Osteoblast (primary cell): ENCODE data around the gene TMEM43. TPM values are rescaled to one million over a fixed set of nuclear protein-coding genes. Genes with fewer than 3 reads are reported as not detected.
"Not testable (repeated sequence)": the region's sequence is repeated elsewhere in the genome, so short reads cannot be mapped to it uniquely, and the experiment has no call there.

ENCODE experiments used
- DNase-seq: peaks from one replicate; pipeline ENCODE4 v3.0.0; 2011; ENCODE audit warnings: low spot score, mixed read lengths; ENCODE audit not compliant: insufficient read length; ENCODE audit errors: missing footprints
- H2AFZ ChIP-seq: 2 replicates; pipeline ENCODE4 v1.6.0; 2011; ENCODE audit warnings: mild to moderate bottlenecking, low read length
- H3K27ac ChIP-seq: 2 replicates; pipeline ENCODE4 v1.5.1; 2011; ENCODE audit warnings: mild to moderate bottlenecking, low read depth, low read length, moderate library complexity
- H3K27me3 ChIP-seq: 2 replicates; pipeline ENCODE4 v1.6.0; 2012; ENCODE audit warnings: mild to moderate bottlenecking, control low read depth, inconsistent platforms, low read length, moderate library complexity; ENCODE audit not compliant: insufficient read depth
- H3K36me3 ChIP-seq: 2 replicates; pipeline ENCODE4 v1.5.1; 2011; ENCODE audit warnings: mild to moderate bottlenecking, low read length, control low read depth, moderate library complexity; ENCODE audit not compliant: insufficient read depth
- H3K4me1 ChIP-seq: 2 replicates; pipeline ENCODE4 v1.5.1; 2011; ENCODE audit warnings: mild to moderate bottlenecking, low read length, control low read depth, moderate library complexity; ENCODE audit not compliant: insufficient read depth
- H3K4me2 ChIP-seq: 2 replicates; pipeline ENCODE4 v1.6.0; 2011; ENCODE audit warnings: mild to moderate bottlenecking, low read length; ENCODE audit not compliant: insufficient read depth
- H3K4me3 ChIP-seq: fragments of 200-600 bp; sonication (generic); 3 replicates; pipeline ENCODE4 v1.5.1; 2012; ENCODE audit warnings: mild to moderate bottlenecking, low read length, inconsistent platforms; ENCODE audit not compliant: insufficient read depth
- H3K79me2 ChIP-seq: 2 replicates; pipeline ENCODE4 v1.6.0; 2012; ENCODE audit warnings: mild to moderate bottlenecking, low read length, control low read depth, inconsistent platforms; ENCODE audit not compliant: insufficient read depth
- H3K9me3 ChIP-seq: 2 replicates; pipeline ENCODE4 v1.5.1; 2011; ENCODE audit warnings: low read depth, low read length, control low read depth
- H4K20me1 ChIP-seq: 2 replicates; pipeline ENCODE4 v1.6.0; 2012; ENCODE audit warnings: mild to moderate bottlenecking, low read length, control low read depth; ENCODE audit not compliant: insufficient read depth
- CTCF ChIP-seq: IDR thresholded peaks from 2 replicates; pipeline ENCODE4 v1.5.1; 2011; ENCODE audit warnings: mild to moderate bottlenecking, low read depth, low read length, moderate library complexity; ENCODE audit errors: extremely low read depth
- total RNA-seq: library from RNA; depleted of rRNA; stranded (reverse); fragments of >200 nt; gene quantifications from 2 replicates; pipeline ENCODE4 v1.2.3, GENCODE V29; 2012

Gene TMEM43
- total RNA-seq, 1 donor = 138 TPM

DNA sequence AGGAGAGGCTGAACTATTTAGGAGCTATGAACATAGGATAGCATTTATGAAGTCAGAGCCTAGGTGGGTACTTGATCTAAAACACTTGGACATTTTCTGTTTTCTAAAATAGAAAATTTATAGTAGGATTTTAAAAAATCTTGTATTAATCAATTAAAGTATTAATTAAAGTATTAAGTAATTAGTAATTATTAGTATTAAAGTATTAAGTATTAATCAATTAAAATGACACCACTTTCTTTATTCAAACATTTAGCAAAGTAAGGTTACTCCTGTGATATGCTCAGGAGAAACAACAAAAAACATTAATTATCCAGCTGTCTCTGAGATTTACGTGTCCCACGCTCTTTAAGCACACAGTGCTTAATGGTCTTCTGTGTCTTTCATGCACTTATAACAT, 32.4 kb upstream of the TMEM43 start:
- no peaks in the 10 kb centered on the region for H4K20me1 ChIP-seq
- H3K27ac ChIP-seq = no peak overlapping the region
- no peak overlapping the region for H3K4me2 ChIP-seq
- no peaks in the 10 kb centered on the region for H3K4me1 ChIP-seq
- H3K9me3 ChIP-seq = no peaks in the 10 kb centered on the region
- H2AFZ ChIP-seq = no peak overlapping the region
- TF ChIP-seq CTCF = no peak
- DNase-seq = no peak
- H3K27me3 ChIP-seq = no peaks in the 10 kb centered on the region
- H3K79me2 ChIP-seq = no peaks in the 10 kb centered on the region
- no peak overlapping the region for H3K4me3 ChIP-seq
- H3K36me3 ChIP-seq = no peaks in the 10 kb centered on the region

- TF ChIP-seq CTCF = no peak
- no peaks in the 10 kb centered on the region for H3K36me3 ChIP-seq
- no peaks in the 10 kb centered on the region for H3K27me3 ChIP-seq
- no peak overlapping the region for H3K4me2 ChIP-seq
- no peak overlapping the region for H2AFZ ChIP-seq
- H3K79me2 ChIP-seq = no peaks in the 10 kb centered on the region
- H4K20me1 ChIP-seq = no peaks in the 10 kb centered on the region
- no peaks in the 10 kb centered on the region for H3K4me1 ChIP-seq
- H3K27ac ChIP-seq = no peak overlapping the region
- no peak for DNase-seq
- no peaks in the 10 kb centered on the region for H3K9me3 ChIP-seq
- no peak overlapping the region for H3K4me3 ChIP-seq
Observed at GRCh38 chr3:14093831-14094230, 31.0 kb upstream of the TMEM43 start.

- no peak for DNase-seq
- no peaks in the 10 kb centered on the region for H4K20me1 ChIP-seq
- H3K27me3 ChIP-seq = no peaks in the 10 kb centered on the region
- no peaks in the 10 kb centered on the region for H3K9me3 ChIP-seq
- no peak overlapping the region for H3K4me2 ChIP-seq
- H3K27ac ChIP-seq = no peak overlapping the region
- no peaks in the 10 kb centered on the region for H3K36me3 ChIP-seq
- no peaks in the 10 kb centered on the region for H3K4me1 ChIP-seq
- TF ChIP-seq CTCF = no peak
- no peak overlapping the region for H2AFZ ChIP-seq
- no peak overlapping the region for H3K4me3 ChIP-seq
- H3K79me2 ChIP-seq = no peaks in the 10 kb centered on the region
Observed at GRCh38 chr3:14096742-14097141, 28.1 kb upstream of the TMEM43 start.

DNA sequence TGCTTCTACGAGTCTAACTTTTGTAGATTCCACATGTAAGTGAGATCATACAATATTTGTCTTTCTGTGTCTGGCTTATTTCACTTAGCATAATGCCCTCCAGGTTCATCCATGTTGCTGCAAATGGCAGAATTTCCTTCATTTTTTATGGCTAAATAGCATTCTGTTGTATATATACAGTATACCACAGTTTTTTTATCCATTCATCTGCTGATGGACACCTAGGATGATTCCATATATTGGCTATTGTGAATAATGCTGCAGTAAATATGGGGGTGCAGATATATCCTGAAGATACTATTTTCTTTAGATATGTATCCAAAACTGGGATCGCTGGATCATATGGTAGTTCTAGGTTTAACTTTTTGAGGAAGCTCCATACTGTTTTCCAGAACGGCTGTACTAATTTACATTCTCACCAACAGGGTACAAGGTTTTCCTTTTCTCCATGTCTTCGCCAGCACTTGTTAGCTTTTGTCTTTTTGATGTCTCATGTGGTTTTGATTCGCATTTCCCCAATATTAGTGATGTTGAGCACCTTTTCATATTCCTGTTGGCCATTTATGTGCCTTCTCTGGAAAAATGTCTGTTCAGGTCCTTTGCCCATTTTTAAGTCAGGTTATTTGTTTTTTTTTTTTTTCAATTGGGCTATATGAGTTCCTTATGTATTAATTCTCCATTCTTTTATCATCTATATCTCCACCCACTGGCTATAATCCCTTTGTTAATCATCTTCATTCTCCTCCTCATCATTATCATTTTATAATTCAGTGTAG, 27.0 kb upstream of the TMEM43 start:
- no peak for TF ChIP-seq CTCF
- H3K27me3 ChIP-seq = no peaks in the 10 kb centered on the region
- no peak overlapping the region for H3K4me3 ChIP-seq
- no peak overlapping the region for H3K27ac ChIP-seq
- no peaks in the 10 kb centered on the region for H3K36me3 ChIP-seq
- H3K79me2 ChIP-seq = no peaks in the 10 kb centered on the region
- DNase-seq = no peak
- no peak overlapping the region for H3K4me2 ChIP-seq
- no peaks in the 10 kb centered on the region for H4K20me1 ChIP-seq
- no peaks in the 10 kb centered on the region for H3K9me3 ChIP-seq
- no peak overlapping the region for H2AFZ ChIP-seq
- no peaks in the 10 kb centered on the region for H3K4me1 ChIP-seq

DNA sequence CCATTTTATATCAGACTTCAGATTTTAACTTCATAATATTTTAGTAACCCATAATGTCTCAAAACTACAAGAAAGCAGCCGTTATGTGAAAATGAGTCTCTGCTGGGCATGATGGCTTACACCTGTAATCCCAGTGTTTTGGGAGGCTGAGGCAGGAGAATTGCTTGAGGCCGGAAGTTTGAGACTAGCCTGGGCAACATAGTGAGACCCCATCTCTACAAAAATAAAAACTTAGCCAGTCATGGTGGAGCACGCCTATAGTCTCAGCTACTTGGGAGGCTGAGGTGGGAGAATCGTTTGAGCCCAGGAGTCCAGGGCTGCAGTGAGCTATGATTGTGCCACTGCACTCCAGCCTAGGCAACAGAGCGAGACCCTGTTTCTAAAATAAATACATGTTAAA, 15.0 kb upstream of the TMEM43 start:
- H3K27ac ChIP-seq, H3K4me2 ChIP-seq, H2AFZ ChIP-seq, H4K20me1 ChIP-seq, H3K79me2 ChIP-seq, H3K9me3 ChIP-seq, H3K4me1 ChIP-seq, DNase-seq, H3K27me3 ChIP-seq, H3K4me3 ChIP-seq: not testable (repeated sequence)
- H3K36me3 ChIP-seq = peaks cover 26% of the 10 kb centered on the region
